Neuronal stem cell (in vitro differentiated cells): ENCODE results near the gene WNK3. TPM values are rescaled to one million over a fixed set of nuclear protein-coding genes. Genes with fewer than 3 reads are reported as not detected.

Source experiments
- DNase-seq: peaks from one replicate; pipeline ENCODE4 v3.0.0-alpha.2; 2013; ENCODE audit warnings: low spot score
- H2AFZ ChIP-seq: one replicate; pipeline ENCODE4 v1.6.1; 2013; ENCODE audit warnings: mild to moderate bottlenecking, low read length, inconsistent platforms
- H2AK5ac ChIP-seq: 2 replicates; pipeline ENCODE4 v1.6.1; 2013; ENCODE audit warnings: low read depth, mild to moderate bottlenecking, inconsistent platforms, low read length, moderate library complexity, mixed read lengths
- H2BK120ac ChIP-seq: 2 replicates; pipeline ENCODE4 v1.6.1; 2013; ENCODE audit warnings: low read depth, mild to moderate bottlenecking, inconsistent platforms, low read length, moderate library complexity, mixed read lengths
- H2BK12ac ChIP-seq: one replicate; pipeline ENCODE4 v1.6.1; 2013; ENCODE audit warnings: low read length, inconsistent platforms
- H2BK15ac ChIP-seq: 2 replicates; pipeline ENCODE4 v1.6.1; 2013; ENCODE audit warnings: mild to moderate bottlenecking, low read length, inconsistent platforms, mixed read lengths
- H2BK5ac ChIP-seq: one replicate; pipeline ENCODE4 v1.6.1; 2013; ENCODE audit warnings: inconsistent platforms, mild to moderate bottlenecking, low read length, moderate library complexity
- H3K14ac ChIP-seq: one replicate; pipeline ENCODE4 v1.6.1; 2013; ENCODE audit warnings: low read length, inconsistent platforms
- H3K18ac ChIP-seq: 2 replicates; pipeline ENCODE4 v1.6.1; 2013; ENCODE audit warnings: low read length, inconsistent platforms
- H3K23ac ChIP-seq: 2 replicates; pipeline ENCODE4 v1.6.1; 2013; ENCODE audit warnings: low read depth, mild to moderate bottlenecking, mixed read lengths, low read length, inconsistent platforms; ENCODE audit not compliant: poor library complexity
- H3K27ac ChIP-seq: replicated peaks from 3 replicates; pipeline ENCODE4 v1.5.1; 2013; ENCODE audit warnings: low read length, inconsistent platforms
- H3K27me3 ChIP-seq, 3 experiments: 2 replicates each; pipeline ENCODE4 v1.6.1; 2013; ENCODE audit warnings: low read length in 3 of 3, mild to moderate bottlenecking in 2 of 3, inconsistent platforms in 1 of 3, low read depth in 1 of 3, mixed read lengths in 1 of 3, moderate library complexity in 1 of 3; ENCODE audit not compliant: control insufficient read depth in 3 of 3, insufficient read depth in 3 of 3
- H3K36me3 ChIP-seq, 2 donors: replicated peaks in 1 of 2; 2 replicates each; pipeline ENCODE4 v1.6.1; 2013; ENCODE audit warnings: low read length in 2 of 2; ENCODE audit not compliant: control insufficient read depth in 2 of 2, insufficient read depth in 2 of 2
- H3K4ac ChIP-seq: 2 replicates; pipeline ENCODE4 v1.6.1; 2013; ENCODE audit warnings: inconsistent platforms, mild to moderate bottlenecking, low read length, moderate library complexity
- H3K4me1 ChIP-seq, 2 donors: 1 replicate in 1 of 2; 2 replicates in 1 of 2; pipeline ENCODE4 v1.6.1; 2013; ENCODE audit warnings: low read length in 2 of 2, low read depth in 1 of 2; ENCODE audit not compliant: control insufficient read depth in 2 of 2, insufficient read depth in 1 of 2
- H3K4me2 ChIP-seq: one replicate; pipeline ENCODE4 v1.6.1; 2013; ENCODE audit warnings: mild to moderate bottlenecking, low read length, inconsistent platforms; ENCODE audit not compliant: insufficient read depth, poor library complexity, severe bottlenecking
- H3K4me3 ChIP-seq, 2 donors: 2 replicates each; pipeline ENCODE4 v1.5.1; 2013; ENCODE audit warnings: low read length in 2 of 2, mild to moderate bottlenecking in 2 of 2, inconsistent platforms in 1 of 2, moderate library complexity in 1 of 2
- H3K79me1 ChIP-seq: one replicate; pipeline ENCODE4 v1.6.1; 2013; ENCODE audit warnings: low read depth, mild to moderate bottlenecking, inconsistent platforms, low read length, moderate library complexity
- H3K9ac ChIP-seq: one replicate; pipeline ENCODE4 v1.6.1; 2013; ENCODE audit warnings: mild to moderate bottlenecking, low read depth, low read length, inconsistent platforms; ENCODE audit not compliant: poor library complexity
- H3K9me3 ChIP-seq, 2 donors: replicated peaks in 1 of 2; 2 replicates each; pipeline versions ENCODE3 to v1.6.1; 2013; ENCODE audit warnings: low read length in 2 of 2, mild to moderate bottlenecking in 2 of 2, inconsistent platforms in 1 of 2, low read depth in 1 of 2, mixed read lengths in 1 of 2, moderate library complexity in 1 of 2; ENCODE audit not compliant: control insufficient read depth in 2 of 2, insufficient read depth in 1 of 2
- H4K8ac ChIP-seq: one replicate; pipeline ENCODE4 v1.6.1; 2013; ENCODE audit warnings: low read depth, mild to moderate bottlenecking, inconsistent platforms, low read length, moderate library complexity
- H4K91ac ChIP-seq: one replicate; pipeline ENCODE4 v1.6.1; 2013; ENCODE audit warnings: low read length, low read depth, mild to moderate bottlenecking, inconsistent platforms; ENCODE audit not compliant: poor library complexity
- WGBS, 2 donors: extraction: QIAGEN DNeasy Blood & Tissue Kit; methylation state at CpG; one replicate each; pipeline ENCODE4 v1.1.7; 2013; ENCODE audit warnings: missing lambda C conversion rate in 2 of 2, mixed read lengths in 1 of 2; ENCODE audit not compliant: insufficient read length in 2 of 2, insufficient replicate concordance in 1 of 2; ENCODE audit errors: extremely low coverage in 2 of 2; 5-methylcytosine and 5-hydroxymethylcytosine counted together
- polyA plus RNA-seq, 2 experiments: library from polyadenylated mRNA; stranded (reverse); fragments of 200-250 nt; gene quantifications; one replicate each; pipeline ENCODE4 v1.2.3, GENCODE V29; 2013

The WNK3 gene
- polyA plus RNA-seq (2013, experiment 1 of 2): 8.2 TPM
- polyA plus RNA-seq (2013, experiment 2 of 2): 10.8 TPM

DNA sequence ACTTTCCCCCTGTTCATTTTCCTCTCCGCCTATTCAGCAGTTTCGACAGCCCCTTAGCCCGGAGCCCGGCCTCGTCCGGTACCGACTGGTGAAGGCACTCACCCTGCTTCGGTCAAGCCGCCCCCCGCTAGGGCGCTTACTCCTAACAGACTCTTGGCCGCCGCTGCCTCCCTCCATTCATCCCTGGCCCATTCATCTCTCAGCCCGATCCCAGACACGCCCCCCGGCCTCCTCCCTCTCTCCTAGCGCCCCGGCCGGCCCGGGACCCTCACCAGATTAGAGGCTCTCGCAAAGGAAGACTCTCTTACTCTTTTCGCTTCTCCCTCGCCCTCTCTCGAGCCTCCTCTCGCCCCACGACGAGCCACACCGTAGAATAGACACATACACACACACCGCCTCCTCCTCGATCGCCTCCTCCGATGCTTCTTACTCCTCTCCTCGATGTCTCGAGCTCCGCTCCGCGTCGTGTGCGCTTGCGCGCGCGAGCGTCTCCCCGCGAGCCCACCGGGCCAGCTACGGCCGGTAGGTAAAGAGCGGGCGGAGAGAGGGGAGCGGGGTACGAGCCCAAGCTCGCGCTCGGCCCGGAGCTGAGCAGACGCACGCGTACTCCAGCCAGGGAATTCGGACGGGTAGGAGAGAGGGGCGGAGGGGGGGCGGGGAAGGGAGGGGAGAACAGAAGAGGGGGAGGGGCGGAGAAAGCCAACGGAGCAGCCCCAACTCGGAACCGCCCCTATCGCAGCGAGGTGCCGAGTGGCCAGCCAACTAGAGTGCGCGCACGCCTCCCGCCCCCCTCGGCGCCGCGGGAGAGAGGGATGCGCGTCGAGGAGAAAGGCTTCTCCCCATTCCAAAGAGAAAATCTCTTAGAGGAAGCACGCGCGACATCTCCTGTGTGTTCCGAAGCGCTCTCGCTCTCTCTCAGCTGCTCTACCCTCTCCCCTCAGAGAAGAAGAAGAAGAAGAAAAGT is at the start of gene WNK3:
TSS of gene WNK3 (minus strand) at position 633 of the 964 bp plus-strand sequence.
- Histone ChIP-seq H3K27me3 (no peaks in the 10 kb centered on the region), H3K23ac (no peak within 1 kb of the TSS), H2AFZ (peak within 1 kb of the TSS; percentile 94), H2BK12ac (no peak within 1 kb of the TSS), H2AK5ac (no peak within 1 kb of the TSS), H3K4me1 (peaks cover 0 to 3% of the 10 kb centered on the region in 2 donors), H3K4ac (no peak within 1 kb of the TSS), H3K14ac (no peak within 1 kb of the TSS), H3K4me2 (peak within 1 kb of the TSS; percentile 57), H3K9ac (peak within 1 kb of the TSS; percentile 96), H3K79me1 (no peaks in the 10 kb centered on the region), H2BK120ac (no peak within 1 kb of the TSS), H3K4me3 (peak within 1 kb of the TSS; percentile 62 to 93), H3K36me3 (no peaks in the 10 kb centered on the region), H2BK5ac (peak within 1 kb of the TSS; percentile 93), H3K9me3 (peaks cover 1 to 3% of the 10 kb centered on the region in 2 donors), H3K27ac (peak within 1 kb of the TSS; percentile 98), H4K91ac (no peak within 1 kb of the TSS), H4K8ac (no peak within 1 kb of the TSS), H3K18ac (peak within 1 kb of the TSS; percentile 93), H2BK15ac (no peak within 1 kb of the TSS)
- no CpG with 5 or more reads among the region's 88 CpGs for WGBS, 2 donors
- DNase-seq: peak; percentile 82

DNA sequence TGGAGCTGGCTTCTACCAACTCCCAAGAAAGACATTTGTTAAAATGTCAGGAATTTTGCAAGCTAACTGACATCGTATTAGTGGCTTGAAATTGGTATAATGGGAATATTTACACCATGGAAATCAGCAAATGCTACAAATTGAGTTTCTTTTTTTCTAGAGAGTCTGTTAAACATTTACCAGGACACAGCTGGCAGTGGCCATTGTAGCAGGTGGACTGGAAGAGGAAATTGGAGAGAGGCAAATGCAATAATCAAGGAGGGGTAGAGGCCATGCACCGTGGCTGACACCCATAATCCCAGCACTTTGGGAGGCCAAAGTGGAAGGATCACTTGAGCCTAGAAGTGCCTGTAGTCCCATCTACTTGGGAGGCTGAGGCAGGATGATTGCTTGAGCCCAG is 49.4 kb upstream of the WNK3 start:
- H3K27me3 ChIP-seq: no peaks in the 10 kb centered on the region
- no peak for DNase-seq
- no peak overlapping the region for H3K4me2 ChIP-seq
- no peaks in the 10 kb centered on the region for H3K4me1 ChIP-seq
- H2BK12ac ChIP-seq: no peak overlapping the region
- no peak overlapping the region for H2AK5ac ChIP-seq
- H3K9me3 ChIP-seq: no peaks in the 10 kb centered on the region
- H2BK5ac ChIP-seq: no peak overlapping the region
- no peak overlapping the region for H3K23ac ChIP-seq
- no peak overlapping the region for H2AFZ ChIP-seq
- H3K14ac ChIP-seq: no peak overlapping the region
- WGBS, 2 donors: no CpG with 5 or more reads among the region's 2 CpGs
- no peak overlapping the region for H3K4ac ChIP-seq
- H3K79me1 ChIP-seq: no peaks in the 10 kb centered on the region
- H3K4me3 ChIP-seq: no peak overlapping the region
- H3K9ac ChIP-seq: no peak overlapping the region
- H3K27ac ChIP-seq: no peak overlapping the region
- no peak overlapping the region for H2BK15ac ChIP-seq
- H4K8ac ChIP-seq: no peak overlapping the region
- no peak overlapping the region for H2BK120ac ChIP-seq
- H4K91ac ChIP-seq: no peak overlapping the region
- H3K18ac ChIP-seq: no peak overlapping the region
- H3K36me3 ChIP-seq: no peaks in the 10 kb centered on the region

DNA sequence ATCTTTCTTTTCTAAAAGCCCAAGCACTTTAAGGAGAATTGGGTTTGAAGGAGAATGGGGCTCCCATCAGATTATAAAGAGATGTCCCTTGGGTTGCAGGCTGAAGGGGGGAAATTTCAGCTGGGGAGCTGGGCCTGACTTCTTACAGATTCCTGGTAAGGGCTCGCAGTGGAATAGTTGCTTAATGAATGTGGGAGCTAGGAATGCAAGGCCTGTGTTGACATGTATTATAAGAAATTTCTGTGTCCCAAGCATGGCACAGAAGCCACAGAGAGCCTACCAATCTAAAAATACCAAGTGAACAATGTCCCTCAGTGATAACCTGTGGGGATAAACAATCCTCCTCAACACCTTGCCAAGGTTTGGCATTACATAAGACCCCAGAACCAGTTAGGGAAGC is 39.3 kb upstream of the WNK3 start:
- H3K9ac ChIP-seq: no peak overlapping the region
- H3K27me3 ChIP-seq: no peaks in the 10 kb centered on the region
- H2BK5ac ChIP-seq: no peak overlapping the region
- H2BK120ac ChIP-seq: no peak overlapping the region
- no peak overlapping the region for H4K8ac ChIP-seq
- no peaks in the 10 kb centered on the region for H3K4me1 ChIP-seq
- H3K4me2 ChIP-seq: no peak overlapping the region
- no peak overlapping the region for H3K4ac ChIP-seq
- H2BK15ac ChIP-seq: no peak overlapping the region
- no peak overlapping the region for H3K14ac ChIP-seq
- H4K91ac ChIP-seq: no peak overlapping the region
- no peaks in the 10 kb centered on the region for H3K36me3 ChIP-seq
- H2BK12ac ChIP-seq: no peak overlapping the region
- no peak overlapping the region for H3K18ac ChIP-seq
- H2AFZ ChIP-seq: no peak overlapping the region
- no peak overlapping the region for H2AK5ac ChIP-seq
- no CpG with 5 or more reads among the region's 1 CpG for WGBS, 2 donors
- no peak overlapping the region for H3K23ac ChIP-seq
- H3K79me1 ChIP-seq: no peaks in the 10 kb centered on the region
- H3K9me3 ChIP-seq: no peaks in the 10 kb centered on the region
- no peak overlapping the region for H3K27ac ChIP-seq
- no peak for DNase-seq
- H3K4me3 ChIP-seq: no peak overlapping the region

DNA sequence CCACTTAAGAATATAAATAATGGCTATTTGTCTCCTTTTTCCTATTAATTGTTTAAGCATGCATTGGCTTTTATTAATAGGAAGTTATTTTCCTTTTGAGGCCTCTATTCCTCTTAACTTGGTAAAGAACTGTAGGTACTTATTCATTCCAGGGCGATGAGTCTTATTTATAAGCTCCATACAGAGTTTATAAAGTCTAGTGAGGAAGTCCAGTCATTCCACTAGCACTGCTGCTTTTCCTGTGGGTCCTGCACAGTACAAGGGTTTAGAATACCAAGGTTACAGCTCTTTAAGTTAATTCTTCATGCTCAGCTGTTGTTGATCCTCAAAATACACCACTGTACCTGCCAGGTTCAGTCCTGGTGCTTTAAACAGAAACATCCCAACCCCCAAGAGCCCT is 28.5 kb upstream of the WNK3 start:
- H3K4me3 ChIP-seq: no peak overlapping the region
- H3K27ac ChIP-seq: no peak overlapping the region
- no peak overlapping the region for H3K23ac ChIP-seq
- H3K18ac ChIP-seq: no peak overlapping the region
- H3K27me3 ChIP-seq: no peaks in the 10 kb centered on the region
- H3K36me3 ChIP-seq: no peaks in the 10 kb centered on the region
- H3K9ac ChIP-seq: no peak overlapping the region
- no peaks in the 10 kb centered on the region for H3K79me1 ChIP-seq
- WGBS, 2 donors: no CpG with 5 or more reads among the region's 1 CpG
- H2BK5ac ChIP-seq: no peak overlapping the region
- DNase-seq: no peak
- H3K9me3 ChIP-seq: no peaks in the 10 kb centered on the region
- H3K14ac ChIP-seq: no peak overlapping the region
- no peak overlapping the region for H2AFZ ChIP-seq
- no peak overlapping the region for H2BK120ac ChIP-seq
- no peak overlapping the region for H2BK15ac ChIP-seq
- no peak overlapping the region for H3K4ac ChIP-seq
- no peak overlapping the region for H4K8ac ChIP-seq
- no peak overlapping the region for H3K4me2 ChIP-seq
- no peak overlapping the region for H4K91ac ChIP-seq
- H2BK12ac ChIP-seq: no peak overlapping the region
- no peak overlapping the region for H2AK5ac ChIP-seq
- H3K4me1 ChIP-seq: no peaks in the 10 kb centered on the region
